ENCODE data around the gene FOXL1. TPM values are rescaled to one million over a fixed set of nuclear protein-coding genes. Genes with fewer than 3 reads are reported as not detected.

The FOXL1 gene
- total RNA-seq, 1 experiment from 2014 or later: 7.5 TPM

DNA sequence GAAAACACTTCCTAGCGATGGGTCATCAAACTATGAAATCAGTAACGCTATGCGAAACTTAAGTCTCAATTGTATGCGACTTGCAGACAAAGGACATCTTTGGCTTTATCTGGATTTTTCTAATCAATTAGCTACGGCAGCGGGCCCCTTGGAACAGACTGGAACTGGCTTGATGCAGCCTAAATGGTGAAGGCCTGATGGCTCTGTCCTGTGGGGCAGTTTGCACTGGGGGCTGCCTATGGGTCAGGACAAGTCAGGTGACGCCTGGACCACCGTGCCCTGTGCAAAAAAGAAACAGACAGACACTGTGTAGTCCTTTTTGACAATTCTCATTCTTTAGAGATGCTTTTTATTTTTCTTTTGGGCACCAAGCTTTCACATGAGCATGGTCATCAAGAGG is 45.3 kb upstream of the FOXL1 start:
- no peaks in the 10 kb centered on the region for H3K27me3 ChIP-seq (ENCODE audit: insufficient read depth, low read length)
- no peaks in the 10 kb centered on the region for H3K9me2 ChIP-seq (ENCODE audit: insufficient read depth)
- intact Hi-C loops (cut with micrococcal nuclease): no loop called here
- H2AFZ ChIP-seq (ENCODE audit: low read depth, low read length, poor library complexity, severe bottlenecking): no peak overlapping the region
- H4K20me1 ChIP-seq (ENCODE audit: insufficient read depth): no peaks in the 10 kb centered on the region
- no peaks in the 10 kb centered on the region for H3K79me2 ChIP-seq (ENCODE audit: insufficient read depth, low read length)
- no peak overlapping the region for H3K9ac ChIP-seq (ENCODE audit: low read length)
- H3K4me3 ChIP-seq (replicated peaks in 1 of 2; ENCODE audit: low read depth in 1 of 2, low read length in 2 of 2): no peak overlapping the region
- H3K4me1 ChIP-seq (ENCODE audit: control insufficient read depth in 1 of 2, insufficient read depth in 2 of 2, low read length in 2 of 2): peaks cover 0 to 8% of the 10 kb centered on the region in 2 experiments; a peak in 1 of 4 replicates
- ChIA-PET RAD21 (ENCODE audit: low non-redundant PET in 1 of 2, low total read pairs in 2 of 2, uncharacterized antibody in 2 of 2, unreplicated experiment in 2 of 2) (no interaction called here), CTCF (no interaction called here), POLR2A (no interaction called here)
- TF ChIP-seq YY1 (IDR thresholded peaks at IDR 0.05; ENCODE audit: extremely low read depth, insufficient replicate concordance, low read depth, low read length): no peak
- TF ChIP-seq REST (IDR thresholded peaks at IDR 0.05; ENCODE audit: low read depth): no peak
- no peak for TF ChIP-seq ZBTB33 (IDR thresholded peaks at IDR 0.05; ENCODE audit: extremely low read depth, insufficient replicate concordance, low read length)
- no peak for TF ChIP-seq RAD21 (IDR thresholded peaks at IDR 0.05; ENCODE audit: low read depth)
- TF ChIP-seq, protein P1, sequence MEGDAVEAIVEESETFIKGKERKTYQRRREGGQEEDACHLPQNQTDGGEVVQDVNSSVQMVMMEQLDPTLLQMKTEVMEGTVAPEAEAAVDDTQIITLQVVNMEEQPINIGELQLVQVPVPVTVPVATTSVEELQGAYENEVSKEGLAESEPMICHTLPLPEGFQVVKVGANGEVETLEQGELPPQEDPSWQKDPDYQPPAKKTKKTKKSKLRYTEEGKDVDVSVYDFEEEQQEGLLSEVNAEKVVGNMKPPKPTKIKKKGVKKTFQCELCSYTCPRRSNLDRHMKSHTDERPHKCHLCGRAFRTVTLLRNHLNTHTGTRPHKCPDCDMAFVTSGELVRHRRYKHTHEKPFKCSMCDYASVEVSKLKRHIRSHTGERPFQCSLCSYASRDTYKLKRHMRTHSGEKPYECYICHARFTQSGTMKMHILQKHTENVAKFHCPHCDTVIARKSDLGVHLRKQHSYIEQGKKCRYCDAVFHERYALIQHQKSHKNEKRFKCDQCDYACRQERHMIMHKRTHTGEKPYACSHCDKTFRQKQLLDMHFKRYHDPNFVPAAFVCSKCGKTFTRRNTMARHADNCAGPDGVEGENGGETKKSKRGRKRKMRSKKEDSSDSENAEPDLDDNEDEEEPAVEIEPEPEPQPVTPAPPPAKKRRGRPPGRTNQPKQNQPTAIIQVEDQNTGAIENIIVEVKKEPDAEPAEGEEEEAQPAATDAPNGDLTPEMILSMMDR (IDR thresholded peaks at IDR 0.05 in 2 of 3, conservative IDR thresholded peaks at IDR 0.05 in 1 of 3; ENCODE audit: borderline replicate concordance in 1 of 3, insufficient read depth in 1 of 3, low read depth in 2 of 3, low read length in 2 of 3): no peak
- no peak for TF ChIP-seq POLR2AphosphoS5 (IDR thresholded peaks at IDR 0.05; ENCODE audit: low read depth, low read length)
- TF ChIP-seq FOSL1 (IDR thresholded peaks at IDR 0.05; ENCODE audit: low read depth): no peak
- TF ChIP-seq CEBPB (IDR thresholded peaks at IDR 0.05; ENCODE audit: low read depth): no peak
- no peak for TF ChIP-seq SP1 (IDR thresholded peaks at IDR 0.05; ENCODE audit: low read depth)
- no peak for TF ChIP-seq ZNF274 (IDR thresholded peaks at IDR 0.05; ENCODE audit: low read depth, low read length)
- no peak for TF ChIP-seq TCF7L2 (IDR thresholded peaks at IDR 0.05; ENCODE audit: borderline replicate concordance, extremely low read depth, insufficient read depth, insufficient read length)
- TF ChIP-seq CBX3 (IDR thresholded peaks at IDR 0.05; ENCODE audit: low read depth): no peak
- TF ChIP-seq EZH2 (IDR thresholded peaks at IDR 0.05): no peak
- no peak for TF ChIP-seq ELF1 (IDR thresholded peaks at IDR 0.05; ENCODE audit: borderline replicate concordance, low read depth)
- no peak for TF ChIP-seq JUND (IDR thresholded peaks at IDR 0.05)
- TF ChIP-seq SIN3A (IDR thresholded peaks at IDR 0.05; ENCODE audit: low read depth): no peak
- TF ChIP-seq, protein P2, sequence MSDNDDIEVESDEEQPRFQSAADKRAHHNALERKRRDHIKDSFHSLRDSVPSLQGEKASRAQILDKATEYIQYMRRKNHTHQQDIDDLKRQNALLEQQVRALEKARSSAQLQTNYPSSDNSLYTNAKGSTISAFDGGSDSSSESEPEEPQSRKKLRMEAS (IDR thresholded peaks at IDR 0.05): no peak
- no peak for DNase-seq (ENCODE audit: low read depth, low spot score)
- no peak overlapping the region for H3K4me2 ChIP-seq (ENCODE audit: low read length)
- H3K36me3 ChIP-seq (ENCODE audit: control insufficient read depth in 1 of 2, insufficient read depth in 2 of 2, low read length in 2 of 2): peaks cover 6 to 13% of the 10 kb centered on the region in 2 experiments
- no peak overlapping the region for H3K27ac ChIP-seq (ENCODE audit: low read depth, low read length)
- BruUV-seq (replicated peaks): no TSS peak
- H3K9me3 ChIP-seq (ENCODE audit: control insufficient read depth in 1 of 2, insufficient read depth in 1 of 2, low read depth in 1 of 2, low read length in 2 of 2): no peaks in the 10 kb centered on the region
- no peak for ATAC-seq

All from HCT116 (cell line).